ENCODE measurements around the gene SSBP3. TPM values are rescaled to one million over a fixed set of nuclear protein-coding genes. Genes with fewer than 3 reads are reported as not detected.

SSBP3 gene
- total RNA-seq, 4 donors from 2014 or later, result 28.7 to 162 (median 37.0) TPM

GRCh38 chr1:54359393-54360162 lies 46.6 kb downstream of the SSBP3 start:
- no peak for TF ChIP-seq CTCF (IDR thresholded peaks at IDR 0.05)
- TF ChIP-seq POLR2AphosphoS5 (IDR thresholded peaks at IDR 0.05), result no peak
- no peak for TF ChIP-seq EP300 (IDR thresholded peaks at IDR 0.05; ENCODE audit: low read depth)
- no peak for TF ChIP-seq POLR2A (IDR thresholded peaks at IDR 0.05)
- in situ Hi-C loops (cut with MboI; ENCODE audit: low pct_ligation_motif_present in 1 of 4, low pct_unique_long_range_greater_than_20kb in 1 of 4, low sequenced_read_pairs in 3 of 4), result no loop called here

GRCh38 chr1:54358503-54359168 lies 47.6 kb downstream of the SSBP3 start:
- 87 to 98% methylated on average over 8 to 14 of the region's 14 CpGs for WGBS, 2 donors (ENCODE audit: low coverage in 1 of 2)
- Histone ChIP-seq H3K4me3 (no peak overlapping the region), H3K9me3 (no peaks in the 10 kb centered on the region), H3K27me3 (no peaks in the 10 kb centered on the region), H3K36me3 (no peaks in the 10 kb centered on the region), H3K4me1 (peaks cover 14 to 58% (median 38%) of the 10 kb centered on the region in 4 donors), H3K27ac (no peak overlapping the region)
- no peak for TF ChIP-seq CTCF (IDR thresholded peaks at IDR 0.05)
- no peak for TF ChIP-seq POLR2AphosphoS5 (IDR thresholded peaks at IDR 0.05)
- TF ChIP-seq POLR2A (IDR thresholded peaks at IDR 0.05), result no peak
- TF ChIP-seq EP300 (IDR thresholded peaks at IDR 0.05; ENCODE audit: low read depth), result no peak
- in situ Hi-C loops (cut with MboI; ENCODE audit: low pct_ligation_motif_present in 1 of 4, low pct_unique_long_range_greater_than_20kb in 1 of 4, low sequenced_read_pairs in 3 of 4), result no loop called here
- intact Hi-C loops (cut with DNase I; ENCODE audit: low total_unique reads), result no loop called here
- DNase-seq, result no peak

More at GRCh38 chr1:54359393-54360162, 46.6 kb downstream of the SSBP3 start:
- Histone ChIP-seq H3K36me3 (no peaks in the 10 kb centered on the region), H3K4me1 (peaks cover 18 to 64% (median 40%) of the 10 kb centered on the region in 4 donors), H3K9me3 (no peaks in the 10 kb centered on the region), H3K27ac (no peak overlapping the region), H3K4me3 (no peak overlapping the region), H3K27me3 (no peaks in the 10 kb centered on the region)
- WGBS, 2 donors (ENCODE audit: low coverage in 1 of 2), result 73 to 80% methylated on average over 9 of the region's 9 CpGs
- DNase-seq, result no peak
- intact Hi-C loops (cut with DNase I; ENCODE audit: low total_unique reads), result no loop called here

GRCh38 chr1:54357967-54358366 lies 48.2 kb downstream of the SSBP3 start:
- no peak overlapping the region for H3K4me3 ChIP-seq
- DNase-seq, result no peak
- no peaks in the 10 kb centered on the region for H3K36me3 ChIP-seq
- peaks cover 11 to 59% (median 35%) of the 10 kb centered on the region in 4 donors for H3K4me1 ChIP-seq
- H3K9me3 ChIP-seq, result no peaks in the 10 kb centered on the region
- H3K27me3 ChIP-seq, result no peaks in the 10 kb centered on the region
- peak overlapping the region in 1 of 4 donors; percentile 0 for H3K27ac ChIP-seq
- 69% methylated on average over 5 of the region's 5 CpGs; no CpG with 5 or more reads in 1 of the 2 donors for WGBS, 2 donors (ENCODE audit: low coverage in 1 of 2)
- intact Hi-C loops (cut with DNase I; ENCODE audit: low total_unique reads), result no loop called here
- TF ChIP-seq POLR2A (IDR thresholded peaks at IDR 0.05) (no peak), CTCF (IDR thresholded peaks at IDR 0.05) (no peak), POLR2AphosphoS5 (IDR thresholded peaks at IDR 0.05) (no peak), EP300 (IDR thresholded peaks at IDR 0.05; ENCODE audit: low read depth) (no peak)
- in situ Hi-C loops (cut with MboI; ENCODE audit: low pct_ligation_motif_present in 1 of 4, low pct_unique_long_range_greater_than_20kb in 1 of 4, low sequenced_read_pairs in 3 of 4), result no loop called here

GRCh38 chr1:54356680-54357147 lies 49.5 kb downstream of the SSBP3 start:
- WGBS, 2 donors (ENCODE audit: low coverage in 1 of 2), result 19 to 35% methylated on average over 4 to 9 of the region's 9 CpGs
- TF ChIP-seq EP300 (IDR thresholded peaks at IDR 0.05; ENCODE audit: low read depth), result no peak
- no peak for TF ChIP-seq POLR2A (IDR thresholded peaks at IDR 0.05)
- TF ChIP-seq CTCF (IDR thresholded peaks at IDR 0.05), result no peak
- no peak for TF ChIP-seq POLR2AphosphoS5 (IDR thresholded peaks at IDR 0.05)
- H3K9me3 ChIP-seq, result no peaks in the 10 kb centered on the region
- in situ Hi-C loops (cut with MboI; ENCODE audit: low pct_ligation_motif_present in 1 of 4, low pct_unique_long_range_greater_than_20kb in 1 of 4, low sequenced_read_pairs in 3 of 4) (no loop called here), intact Hi-C loops (cut with DNase I; ENCODE audit: low total_unique reads) (no loop called here)
- H3K36me3 ChIP-seq, result no peaks in the 10 kb centered on the region
- H3K27me3 ChIP-seq, result no peaks in the 10 kb centered on the region
- no peak for DNase-seq
- H3K4me1 ChIP-seq, result peaks cover 6 to 53% (median 31%) of the 10 kb centered on the region in 4 donors
- peak overlapping the region; percentile 13 to 70 (median 60) for H3K27ac ChIP-seq
- peak overlapping the region in 2 of 4 donors; percentile 8 to 31 for H3K4me3 ChIP-seq
